Measurements from ENCODE around the gene ZNF76.
"Not testable (repeated sequence)": the region's sequence is repeated elsewhere in the genome, so short reads cannot be mapped to it uniquely, and the experiment has no call there.

The ZNF76 gene

GRCh38 chr6:35318196-35319171 lies 58.9 kb downstream of the ZNF76 start:
- in situ Hi-C loops (cut with MboI; ENCODE audit: low sequenced_read_pairs) = loop anchor here (25.0 kb wide), 1 partner anchor 419 kb away; the partner anchor contains the start of gene ARMC12

GRCh38 chr6:35319346-35320030 lies 60.0 kb downstream of the ZNF76 start:
- in situ Hi-C loops (cut with MboI; ENCODE audit: low sequenced_read_pairs) = loop anchor here (25.0 kb wide), 1 partner anchor 418 kb away; the partner anchor contains the start of gene ARMC12

GRCh38 chr6:35320031-35320410 lies 60.5 kb downstream of the ZNF76 start:
- in situ Hi-C loops (cut with MboI; ENCODE audit: low sequenced_read_pairs) = loop anchor here (25.0 kb wide), 1 partner anchor 417 kb away; the partner anchor contains the start of gene ARMC12

- in situ Hi-C loops (cut with MboI; ENCODE audit: low sequenced_read_pairs) = loop anchor here (25.0 kb wide), 1 partner anchor 416 kb away; the partner anchor contains the start of gene ARMC12
These were observed 61.6 kb downstream of the ZNF76 start for GRCh38 chr6:35321091-35321490.

GRCh38 chr6:35327349-35328027 lies 68.0 kb downstream of the ZNF76 start:
- in situ Hi-C loops (cut with MboI; ENCODE audit: low sequenced_read_pairs) = no loop called here

GRCh38 chr6:35328108-35328723 lies 68.7 kb downstream of the ZNF76 start:
- in situ Hi-C loops (cut with MboI; ENCODE audit: low sequenced_read_pairs) = no loop called here

- in situ Hi-C loops (cut with MboI; ENCODE audit: low sequenced_read_pairs) = not testable (repeated sequence)
These were observed 69.4 kb downstream of the ZNF76 start for GRCh38 chr6:35328965-35329364.

- in situ Hi-C loops (cut with MboI; ENCODE audit: low sequenced_read_pairs) = no loop called here
These were observed 71.1 kb downstream of the ZNF76 start for GRCh38 chr6:35330541-35331119.

- in situ Hi-C loops (cut with MboI; ENCODE audit: low sequenced_read_pairs) = not testable (repeated sequence)
These were observed 72.7 kb downstream of the ZNF76 start for GRCh38 chr6:35332074-35332887.

GRCh38 chr6:35341557-35341956 lies 82.0 kb downstream of the ZNF76 start:
- in situ Hi-C loops (cut with MboI; ENCODE audit: low sequenced_read_pairs) = no loop called here

- in situ Hi-C loops (cut with MboI; ENCODE audit: low sequenced_read_pairs) = no loop called here
These were observed 82.9 kb downstream of the ZNF76 start, which contains the start of gene PPARD for GRCh38 chr6:35342258-35343091. Gene PPARD (plus strand): TSS chr6:35342558. CDS start chr6:35411088, 68,530 bp downstream.

- in situ Hi-C loops (cut with MboI; ENCODE audit: low sequenced_read_pairs) = no loop called here
These were observed 83.7 kb downstream of the ZNF76 start for GRCh38 chr6:35343092-35343834.

GRCh38 chr6:35343835-35344550 lies 84.5 kb downstream of the ZNF76 start:
- in situ Hi-C loops (cut with MboI; ENCODE audit: low sequenced_read_pairs) = no loop called here

All from HL-60/S4 treated with phorbol 12-myristate 13-acetate at 8.2 ng/mL for 4 days and 3 days (cell line).